Mesendoderm (in vitro differentiated cells): Measurements from ENCODE around the gene HDAC4.
A peak's percentile ranks its signal among the peaks of the same experiment; 100 is the strongest.

Source experiments
- DNase-seq: peaks from one replicate; pipeline ENCODE4 v3.0.0; 2013
- H2AK5ac ChIP-seq: 2 replicates; pipeline ENCODE4 v1.6.1; 2013; ENCODE audit warnings: low read length, inconsistent platforms
- H2BK120ac ChIP-seq: 2 replicates; pipeline ENCODE4 v1.6.1; 2013; ENCODE audit warnings: low read depth, mild to moderate bottlenecking, low read length, moderate library complexity, mixed read lengths
- H2BK15ac ChIP-seq: replicated peaks from 2 replicates; pipeline ENCODE4 v1.6.1; 2013; ENCODE audit warnings: low read depth, mild to moderate bottlenecking, moderate library complexity
- H2BK5ac ChIP-seq: 2 replicates; pipeline ENCODE4 v1.6.1; 2013; ENCODE audit warnings: low read length, inconsistent platforms
- H3K18ac ChIP-seq: 2 replicates; pipeline ENCODE4 v1.6.1; 2013; ENCODE audit warnings: mild to moderate bottlenecking, low read length, mixed read lengths
- H3K23ac ChIP-seq: one replicate; pipeline ENCODE4 v1.6.1; 2013; ENCODE audit warnings: low read length
- H3K27ac ChIP-seq: 2 replicates; pipeline ENCODE4 v1.5.1; 2013; ENCODE audit warnings: low read depth, mild to moderate bottlenecking, inconsistent platforms, low read length, moderate library complexity
- H3K27me3 ChIP-seq: 2 replicates; pipeline ENCODE4 v1.6.1; 2013; ENCODE audit warnings: low read length, control low read depth, mild to moderate bottlenecking, inconsistent platforms; ENCODE audit not compliant: insufficient read depth, poor library complexity
- H3K36me3 ChIP-seq: 2 replicates; pipeline ENCODE4 v1.6.1; 2013; ENCODE audit warnings: low read length, inconsistent platforms; ENCODE audit not compliant: control insufficient read depth, insufficient read depth
- H3K4ac ChIP-seq: one replicate; pipeline ENCODE4 v1.6.1; 2013; ENCODE audit warnings: low read depth, mild to moderate bottlenecking, low read length, moderate library complexity
- H3K4me1 ChIP-seq: 2 replicates; pipeline ENCODE4 v1.6.1; 2013; ENCODE audit warnings: low read depth, low read length, inconsistent platforms; ENCODE audit not compliant: control insufficient read depth
- H3K4me2 ChIP-seq: 2 replicates; pipeline ENCODE4 v1.6.1; 2013; ENCODE audit warnings: low read length
- H3K4me3 ChIP-seq: 2 replicates; pipeline ENCODE4 v1.5.1; 2013; ENCODE audit warnings: mild to moderate bottlenecking, low read length
- H3K56ac ChIP-seq: one replicate; pipeline ENCODE4 v1.6.1; 2013; ENCODE audit warnings: low read length
- H3K79me1 ChIP-seq: 2 replicates; pipeline ENCODE4 v1.6.1; 2013; ENCODE audit warnings: low read length, inconsistent platforms
- H3K79me2 ChIP-seq: 2 replicates; pipeline ENCODE4 v1.6.1; 2013; ENCODE audit warnings: mild to moderate bottlenecking, low read length; ENCODE audit not compliant: control insufficient read depth, insufficient read depth
- H3K9ac ChIP-seq: 2 replicates; pipeline ENCODE4 v1.6.1; 2013; ENCODE audit warnings: low read length, inconsistent platforms
- H4K5ac ChIP-seq: one replicate; pipeline ENCODE4 v1.6.1; 2013; ENCODE audit warnings: low read length
- H4K8ac ChIP-seq: one replicate; pipeline ENCODE4 v1.6.1; 2013; ENCODE audit warnings: low read depth, mild to moderate bottlenecking, control low read depth, low read length, moderate library complexity
- WGBS: extraction: QIAGEN DNeasy Blood & Tissue Kit; methylation state at CpG from one replicate; pipeline ENCODE4 v1.1.7; 2013; ENCODE audit warnings: low lambda C conversion rate, missing lambda C conversion rate; ENCODE audit not compliant: insufficient coverage; ENCODE audit errors: extremely low coverage; 5-methylcytosine and 5-hydroxymethylcytosine counted together

HDAC4 gene

DNA sequence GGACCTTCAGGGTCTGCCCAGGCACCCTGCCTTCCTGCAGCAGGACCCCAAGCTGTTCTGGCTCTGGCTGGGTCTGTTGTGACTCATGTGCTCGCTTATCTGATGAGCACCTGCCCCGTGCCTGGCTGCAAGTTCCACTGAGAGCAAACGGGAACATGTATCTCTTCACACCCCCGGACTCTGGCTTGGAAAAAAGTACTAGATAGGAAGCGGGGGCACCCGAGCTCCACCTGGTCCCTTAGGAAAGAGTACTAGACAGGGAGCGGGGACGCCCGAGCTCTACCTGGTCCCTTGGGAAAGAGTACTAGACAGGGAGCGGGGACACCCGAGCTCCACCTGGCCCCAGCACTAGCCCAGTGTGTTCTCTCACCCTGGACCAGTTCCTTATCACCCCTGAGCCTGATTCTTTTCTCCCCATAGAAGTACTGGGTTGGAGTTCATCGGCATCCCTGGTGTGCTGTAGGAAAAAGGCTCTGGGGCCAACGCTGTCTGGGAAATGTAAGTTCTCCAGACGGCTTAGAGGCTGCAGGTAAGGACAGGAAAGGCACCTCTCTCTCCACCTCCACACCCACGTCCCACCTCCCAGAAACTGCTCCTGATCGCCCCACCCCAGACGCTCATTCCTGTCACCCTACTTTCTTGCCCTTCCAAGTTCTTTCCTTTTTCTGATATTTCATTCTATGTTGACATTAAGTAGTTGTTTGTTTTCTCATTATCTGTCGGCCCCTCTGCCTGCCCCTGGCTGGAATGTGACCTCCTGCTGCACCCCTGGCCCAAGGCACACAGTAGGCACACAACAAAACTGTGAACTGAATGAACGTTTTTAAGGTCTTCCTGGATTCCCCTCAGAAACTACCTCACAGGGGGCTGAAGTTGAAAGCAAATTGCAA, 40.2 kb downstream of the HDAC4 start:
- Histone ChIP-seq H3K79me2 (peaks cover 18% of the 10 kb centered on the region), H2BK120ac (no peak overlapping the region), H2AK5ac (no peak overlapping the region), H3K9ac (no peak overlapping the region), H3K36me3 (no peaks in the 10 kb centered on the region), H3K27me3 (no peaks in the 10 kb centered on the region), H3K4me1 (peaks cover 4% of the 10 kb centered on the region), H3K27ac (no peak overlapping the region), H2BK5ac (no peak overlapping the region), H3K23ac (no peak overlapping the region), H2BK15ac (no peak overlapping the region), H4K5ac (no peak overlapping the region), H3K18ac (no peak overlapping the region), H3K79me1 (peaks cover 17% of the 10 kb centered on the region), H3K4ac (no peak overlapping the region), H3K4me2 (no peak overlapping the region), H3K4me3 (no peak overlapping the region), H4K8ac (no peak overlapping the region), H3K56ac (no peak overlapping the region)
- no CpG with 5 or more reads among the region's 19 CpGs for WGBS
- DNase-seq: peak; percentile 47

DNA sequence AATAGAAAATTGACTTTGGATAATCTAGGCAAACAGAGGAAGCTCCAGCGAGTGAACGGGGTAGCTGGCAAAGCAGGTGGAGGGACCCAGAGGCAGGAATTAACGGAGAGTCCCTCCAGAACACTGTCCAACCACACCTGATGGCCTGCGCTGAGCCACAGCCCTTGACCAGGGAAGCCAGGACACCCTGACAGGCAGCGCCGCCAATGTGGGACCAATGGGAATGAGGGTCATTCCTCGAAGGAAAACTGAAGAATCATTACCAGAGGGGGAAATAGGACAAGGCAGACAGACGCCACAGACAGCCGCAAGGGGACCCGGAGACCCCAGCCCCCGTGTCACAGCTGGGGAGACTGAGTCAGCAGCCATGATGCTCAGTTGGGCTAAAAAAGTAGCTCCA, 40.8 kb downstream of the HDAC4 start:
- H3K27me3 ChIP-seq: no peaks in the 10 kb centered on the region
- no peak overlapping the region for H3K23ac ChIP-seq
- H3K36me3 ChIP-seq: no peaks in the 10 kb centered on the region
- H4K8ac ChIP-seq: no peak overlapping the region
- no peak overlapping the region for H4K5ac ChIP-seq
- no peak overlapping the region for H3K56ac ChIP-seq
- no peak overlapping the region for H3K4me2 ChIP-seq
- no peak overlapping the region for H2BK5ac ChIP-seq
- peaks cover 14% of the 10 kb centered on the region for H3K79me2 ChIP-seq
- no CpG with 5 or more reads among the region's 11 CpGs for WGBS
- no peak overlapping the region for H3K4me3 ChIP-seq
- no peak for DNase-seq
- H2BK15ac ChIP-seq: no peak overlapping the region
- no peak overlapping the region for H2AK5ac ChIP-seq
- no peak overlapping the region for H2BK120ac ChIP-seq
- peaks cover 13% of the 10 kb centered on the region for H3K79me1 ChIP-seq
- H3K9ac ChIP-seq: no peak overlapping the region
- no peak overlapping the region for H3K4ac ChIP-seq
- no peak overlapping the region for H3K27ac ChIP-seq
- H3K4me1 ChIP-seq: peaks cover 4% of the 10 kb centered on the region
- H3K18ac ChIP-seq: no peak overlapping the region

DNA sequence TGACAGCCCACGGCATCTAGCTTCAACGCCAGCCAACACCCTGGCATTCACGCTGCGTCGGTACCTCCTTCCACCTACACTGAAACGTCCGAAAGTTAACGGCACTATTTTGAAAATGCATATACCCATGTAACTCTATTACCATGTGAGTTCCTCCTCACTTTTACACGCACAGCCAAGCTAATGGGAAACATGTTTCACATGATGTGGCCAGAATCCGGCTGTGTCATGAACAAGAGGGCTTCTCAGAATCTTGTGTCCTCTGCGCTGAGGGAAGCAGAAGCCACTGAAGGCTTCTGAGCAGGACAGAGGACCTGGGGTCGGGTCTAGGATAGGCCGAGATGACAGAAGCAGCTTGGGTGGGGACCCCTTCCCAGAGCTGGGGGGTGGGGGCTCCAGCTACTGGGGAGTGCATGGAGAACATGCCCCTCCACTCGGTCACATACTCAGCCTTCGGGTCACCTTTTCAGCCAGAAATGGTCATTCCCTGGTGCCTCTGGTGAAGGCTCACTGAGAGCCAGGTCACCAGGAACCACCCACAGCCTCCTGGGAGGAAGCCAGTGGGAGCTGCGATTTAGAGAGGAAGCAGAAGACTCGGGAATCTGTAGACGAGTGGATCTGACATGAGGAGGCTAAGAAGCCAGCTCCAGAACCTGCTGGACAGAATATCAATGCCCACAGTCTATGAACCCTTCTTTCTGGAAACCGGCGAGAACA, 41.5 kb downstream of the HDAC4 start:
- no peak for DNase-seq
- Histone ChIP-seq H2BK15ac (no peak overlapping the region), H2BK120ac (no peak overlapping the region), H3K4ac (no peak overlapping the region), H3K18ac (no peak overlapping the region), H3K4me3 (no peak overlapping the region), H3K23ac (no peak overlapping the region), H3K36me3 (no peaks in the 10 kb centered on the region), H3K79me2 (peaks cover 14% of the 10 kb centered on the region), H4K8ac (no peak overlapping the region), H3K27me3 (no peaks in the 10 kb centered on the region), H3K79me1 (peaks cover 13% of the 10 kb centered on the region), H2BK5ac (no peak overlapping the region), H4K5ac (no peak overlapping the region), H2AK5ac (no peak overlapping the region), H3K4me2 (no peak overlapping the region), H3K4me1 (peaks cover 4% of the 10 kb centered on the region), H3K27ac (no peak overlapping the region), H3K9ac (no peak overlapping the region), H3K56ac (no peak overlapping the region)
- no CpG with 5 or more reads among the region's 20 CpGs for WGBS

DNA sequence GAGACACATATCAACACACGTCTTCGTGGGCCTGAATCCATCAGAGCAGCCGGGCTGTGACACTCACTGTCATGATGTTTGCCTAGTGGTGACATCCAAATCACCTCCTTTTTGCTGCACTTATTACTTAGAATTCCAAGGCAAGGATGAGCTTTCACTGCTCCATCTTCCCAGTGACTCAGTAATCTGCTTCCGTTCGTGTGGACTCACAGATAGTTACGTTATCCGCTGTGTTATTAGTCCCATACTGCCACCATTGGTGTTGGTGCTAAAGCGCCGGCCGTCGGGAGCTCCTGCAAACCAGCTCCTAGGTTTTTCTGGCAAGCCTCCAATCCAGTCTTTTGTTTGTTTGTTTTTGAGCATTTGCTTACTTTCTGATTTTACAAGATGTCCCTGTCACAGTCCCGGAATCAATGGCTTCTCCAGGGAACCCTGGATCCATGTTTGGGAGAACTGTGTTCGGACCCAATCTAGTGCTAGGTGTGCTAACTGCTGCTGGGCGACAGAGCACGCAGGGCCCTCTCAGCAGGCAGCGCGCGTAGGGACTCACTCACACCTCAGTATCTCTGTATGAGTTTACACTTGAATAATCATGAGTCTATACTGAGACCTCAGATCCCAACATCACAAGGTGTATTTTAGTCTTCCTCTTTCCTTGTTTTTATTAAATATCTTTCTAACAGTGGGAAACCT, 42.6 kb downstream of the HDAC4 start:
- Histone ChIP-seq H3K4ac (no peak overlapping the region), H3K27me3 (no peaks in the 10 kb centered on the region), H3K36me3 (no peaks in the 10 kb centered on the region), H3K56ac (no peak overlapping the region), H4K8ac (no peak overlapping the region), H3K79me1 (peaks cover 12% of the 10 kb centered on the region), H3K9ac (no peak overlapping the region), H3K4me1 (peaks cover 4% of the 10 kb centered on the region), H3K23ac (no peak overlapping the region), H4K5ac (no peak overlapping the region), H2AK5ac (no peak overlapping the region), H3K4me3 (no peak overlapping the region), H3K27ac (no peak overlapping the region), H2BK15ac (no peak overlapping the region), H3K4me2 (no peak overlapping the region), H2BK5ac (no peak overlapping the region), H3K79me2 (peaks cover 10% of the 10 kb centered on the region), H2BK120ac (no peak overlapping the region), H3K18ac (no peak overlapping the region)
- WGBS: no CpG with 5 or more reads among the region's 18 CpGs
- DNase-seq: no peak

DNA sequence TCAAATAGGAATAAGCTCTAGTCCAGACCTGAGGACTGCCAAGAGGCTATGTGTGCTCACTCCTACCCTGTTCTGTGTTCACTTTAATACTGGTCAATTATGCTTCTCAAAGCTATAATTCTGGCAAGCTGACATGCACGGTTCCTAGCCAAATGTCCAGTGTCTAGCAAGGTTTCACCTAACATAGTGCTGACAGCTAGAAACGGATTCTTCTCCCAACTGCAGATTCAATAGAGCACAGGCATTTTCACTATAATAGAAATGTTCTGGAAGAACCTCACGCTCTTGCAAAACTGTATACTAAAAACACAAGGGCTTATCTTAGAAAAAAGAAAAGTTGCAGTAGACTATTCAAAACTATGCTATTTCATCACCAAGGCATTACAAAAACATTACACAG, 45.1 kb downstream of the HDAC4 start:
- H3K23ac ChIP-seq: no peak overlapping the region
- H3K4me1 ChIP-seq: no peaks in the 10 kb centered on the region
- no peak for DNase-seq
- no peak overlapping the region for H4K5ac ChIP-seq
- H3K9ac ChIP-seq: no peak overlapping the region
- H3K27ac ChIP-seq: no peak overlapping the region
- no peak overlapping the region for H3K18ac ChIP-seq
- H3K79me1 ChIP-seq: peaks cover 9% of the 10 kb centered on the region
- H2BK15ac ChIP-seq: no peak overlapping the region
- H3K4ac ChIP-seq: no peak overlapping the region
- no peaks in the 10 kb centered on the region for H3K36me3 ChIP-seq
- H3K79me2 ChIP-seq: peaks cover 4% of the 10 kb centered on the region
- H4K8ac ChIP-seq: no peak overlapping the region
- no peak overlapping the region for H3K56ac ChIP-seq
- H3K4me3 ChIP-seq: no peak overlapping the region
- no peak overlapping the region for H2BK120ac ChIP-seq
- H3K27me3 ChIP-seq: no peaks in the 10 kb centered on the region
- no peak overlapping the region for H3K4me2 ChIP-seq
- no CpG with 5 or more reads among the region's 3 CpGs for WGBS
- H2BK5ac ChIP-seq: no peak overlapping the region
- H2AK5ac ChIP-seq: no peak overlapping the region
